Measurements from ENCODE around the gene MYEOV. TPM values are rescaled to one million over a fixed set of nuclear protein-coding genes. Genes with fewer than 3 reads are reported as not detected.

The MYEOV gene
- total RNA-seq, 1 experiment from 2014 or later: 1.4 TPM

DNA sequence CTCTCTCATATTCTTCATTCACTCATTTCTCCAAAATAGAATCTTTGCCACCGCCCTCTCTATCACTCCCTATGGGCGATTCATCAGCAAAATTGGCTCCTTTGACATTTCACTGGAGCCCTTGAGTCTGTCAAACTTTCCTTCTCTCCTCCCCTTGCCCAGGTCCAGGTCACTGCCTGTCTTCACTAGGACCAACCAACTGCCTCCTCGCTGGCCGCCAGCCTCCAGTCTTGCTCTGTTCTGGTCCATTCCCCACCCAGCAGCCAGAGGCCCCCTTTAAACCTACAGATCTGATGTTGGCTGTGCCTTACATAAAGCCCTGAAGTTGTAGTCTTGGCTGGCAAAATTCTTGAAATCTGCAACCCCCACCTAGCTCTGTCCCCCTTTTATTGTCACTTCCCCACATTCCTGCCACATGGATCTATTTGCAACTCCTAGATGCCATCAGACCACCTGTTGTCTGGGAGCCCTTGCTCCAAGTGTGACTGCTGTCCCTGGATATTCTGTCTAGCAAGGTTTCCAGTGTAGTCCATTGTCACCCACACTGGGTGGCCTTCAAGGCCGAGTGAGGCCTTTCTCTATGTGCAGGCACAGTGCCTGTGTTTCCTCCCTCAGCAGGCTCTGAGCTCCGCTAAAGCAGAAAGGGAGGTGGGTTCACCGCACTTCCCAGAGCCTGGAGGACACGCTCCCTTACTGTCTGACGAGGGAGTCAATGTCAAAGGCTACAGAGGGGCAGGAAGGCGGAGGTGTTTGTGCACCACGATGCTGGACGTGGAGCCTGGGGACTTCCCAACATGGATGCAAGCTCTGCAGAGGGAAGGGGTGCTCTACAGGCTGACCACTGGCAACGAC lies 25.5 kb downstream of the MYEOV start:
- TF ChIP-seq ZNF423 (CRISPR knock-in tag; IDR thresholded peaks at IDR 0.05) (no peak), KAT7 (CRISPR knock-in tag; IDR thresholded peaks at IDR 0.05; ENCODE audit: borderline replicate concordance) (no peak)
- TF ChIP-seq, protein P1, sequence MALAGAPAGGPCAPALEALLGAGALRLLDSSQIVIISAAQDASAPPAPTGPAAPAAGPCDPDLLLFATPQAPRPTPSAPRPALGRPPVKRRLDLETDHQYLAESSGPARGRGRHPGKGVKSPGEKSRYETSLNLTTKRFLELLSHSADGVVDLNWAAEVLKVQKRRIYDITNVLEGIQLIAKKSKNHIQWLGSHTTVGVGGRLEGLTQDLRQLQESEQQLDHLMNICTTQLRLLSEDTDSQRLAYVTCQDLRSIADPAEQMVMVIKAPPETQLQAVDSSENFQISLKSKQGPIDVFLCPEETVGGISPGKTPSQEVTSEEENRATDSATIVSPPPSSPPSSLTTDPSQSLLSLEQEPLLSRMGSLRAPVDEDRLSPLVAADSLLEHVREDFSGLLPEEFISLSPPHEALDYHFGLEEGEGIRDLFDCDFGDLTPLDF (CRISPR knock-in tag; IDR thresholded peaks at IDR 0.05): no peak
- H3K27me3 Mint-ChIP-seq (ENCODE audit: low read depth): no peaks in the 10 kb centered on the region
- no peaks in the 10 kb centered on the region for H3K9me3 Mint-ChIP-seq
- ATAC-seq (no peak), DNase-seq (ENCODE audit: low spot score) (no peak)
- no peaks in the 10 kb centered on the region for H3K4me1 Mint-ChIP-seq
- no peak overlapping the region for H3K4me3 Mint-ChIP-seq
- H3K27ac Mint-ChIP-seq: no peak overlapping the region
- ChIA-PET CTCF (no interaction called here), POLR2A (interaction anchor here (0.6 kb wide), 1 partner anchor 320 kb away, joined by 3 read pairs; no protein-coding TSS in a partner anchor)
- H3K36me3 Mint-ChIP-seq: no peaks in the 10 kb centered on the region

DNA sequence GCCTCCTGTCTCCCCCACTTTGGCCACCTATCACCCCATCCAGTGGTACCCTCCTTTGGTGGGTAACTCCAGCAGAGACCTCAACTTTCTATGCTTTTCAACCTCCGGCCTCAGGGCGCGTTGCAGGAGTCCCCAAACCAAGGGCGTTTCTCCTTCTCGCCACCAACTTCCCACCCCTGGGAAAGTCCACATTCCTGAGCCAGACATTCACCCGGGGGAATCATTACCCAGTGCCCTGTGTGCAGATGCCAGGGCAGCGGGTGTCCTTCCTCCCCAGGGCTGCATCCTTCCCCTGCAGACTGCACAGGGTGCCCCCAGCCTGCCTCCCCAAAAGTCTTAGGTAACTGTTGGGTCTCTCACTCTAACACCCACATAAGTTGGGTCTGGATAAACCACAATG lies 26.4 kb downstream of the MYEOV start:
- no peak for TF ChIP-seq NFATC4 (CRISPR knock-in tag; IDR thresholded peaks at IDR 0.05)
- TF ChIP-seq HMGA2 (CRISPR knock-in tag; IDR thresholded peaks at IDR 0.05): no peak
- no peak for TF ChIP-seq RELA (CRISPR knock-in tag; IDR thresholded peaks at IDR 0.05; ENCODE audit: borderline replicate concordance)
- no peak for TF ChIP-seq CREB1 (CRISPR knock-in tag; IDR thresholded peaks at IDR 0.05)
- TF ChIP-seq, protein P2, sequence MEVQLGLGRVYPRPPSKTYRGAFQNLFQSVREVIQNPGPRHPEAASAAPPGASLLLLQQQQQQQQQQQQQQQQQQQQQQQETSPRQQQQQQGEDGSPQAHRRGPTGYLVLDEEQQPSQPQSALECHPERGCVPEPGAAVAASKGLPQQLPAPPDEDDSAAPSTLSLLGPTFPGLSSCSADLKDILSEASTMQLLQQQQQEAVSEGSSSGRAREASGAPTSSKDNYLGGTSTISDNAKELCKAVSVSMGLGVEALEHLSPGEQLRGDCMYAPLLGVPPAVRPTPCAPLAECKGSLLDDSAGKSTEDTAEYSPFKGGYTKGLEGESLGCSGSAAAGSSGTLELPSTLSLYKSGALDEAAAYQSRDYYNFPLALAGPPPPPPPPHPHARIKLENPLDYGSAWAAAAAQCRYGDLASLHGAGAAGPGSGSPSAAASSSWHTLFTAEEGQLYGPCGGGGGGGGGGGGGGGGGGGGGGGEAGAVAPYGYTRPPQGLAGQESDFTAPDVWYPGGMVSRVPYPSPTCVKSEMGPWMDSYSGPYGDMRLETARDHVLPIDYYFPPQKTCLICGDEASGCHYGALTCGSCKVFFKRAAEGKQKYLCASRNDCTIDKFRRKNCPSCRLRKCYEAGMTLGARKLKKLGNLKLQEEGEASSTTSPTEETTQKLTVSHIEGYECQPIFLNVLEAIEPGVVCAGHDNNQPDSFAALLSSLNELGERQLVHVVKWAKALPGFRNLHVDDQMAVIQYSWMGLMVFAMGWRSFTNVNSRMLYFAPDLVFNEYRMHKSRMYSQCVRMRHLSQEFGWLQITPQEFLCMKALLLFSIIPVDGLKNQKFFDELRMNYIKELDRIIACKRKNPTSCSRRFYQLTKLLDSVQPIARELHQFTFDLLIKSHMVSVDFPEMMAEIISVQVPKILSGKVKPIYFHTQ (CRISPR knock-in tag; IDR thresholded peaks at IDR 0.05): no peak
- TF ChIP-seq GRHL2 (CRISPR knock-in tag; IDR thresholded peaks at IDR 0.05; ENCODE audit: insufficient replicate concordance, severe bottlenecking): no peak
- TF ChIP-seq GABPB1 (CRISPR knock-in tag; IDR thresholded peaks at IDR 0.05): no peak
- no peak for TF ChIP-seq ZNF671 (CRISPR knock-in tag; IDR thresholded peaks at IDR 0.05)
- TF ChIP-seq, protein P3, sequence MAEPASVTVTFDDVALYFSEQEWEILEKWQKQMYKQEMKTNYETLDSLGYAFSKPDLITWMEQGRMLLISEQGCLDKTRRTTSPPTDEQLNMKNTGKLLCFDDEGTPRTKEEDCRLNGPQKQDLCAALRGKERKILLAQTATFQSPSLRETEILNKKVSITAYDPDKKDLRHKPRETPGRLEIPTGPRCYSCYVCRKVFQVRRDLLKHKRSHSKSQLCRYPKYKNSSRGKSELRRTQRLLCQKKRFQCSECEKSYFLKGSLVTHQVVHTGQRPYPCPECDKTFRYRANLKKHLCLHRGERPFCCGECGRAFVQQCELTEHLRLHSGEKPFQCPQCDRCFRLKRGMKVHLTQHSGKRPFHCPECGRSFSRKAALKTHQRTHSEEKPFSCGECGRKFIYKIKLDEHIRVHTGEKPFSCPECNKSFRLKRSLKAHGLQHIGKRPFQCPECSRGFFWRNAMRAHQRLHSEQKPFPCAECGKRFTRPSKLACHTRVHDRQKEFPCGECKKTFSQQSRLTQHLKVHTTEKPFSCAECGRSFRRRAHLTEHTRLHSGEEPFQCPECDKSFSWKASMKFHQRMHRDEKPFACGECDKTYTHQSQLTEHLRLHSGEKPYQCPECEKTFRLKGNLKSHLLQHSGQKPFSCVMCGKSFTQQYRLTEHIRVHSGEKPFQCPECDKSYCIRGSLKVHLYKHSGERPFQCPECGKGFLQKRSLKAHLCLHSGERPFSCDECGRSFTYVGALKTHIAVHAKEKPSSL (CRISPR knock-in tag; conservative IDR thresholded peaks at IDR 0.05): no peak
- no peak for TF ChIP-seq SP1 (CRISPR knock-in tag; conservative IDR thresholded peaks at IDR 0.05)
- no peak for TF ChIP-seq SMAD3 (CRISPR knock-in tag; IDR thresholded peaks at IDR 0.05; ENCODE audit: borderline replicate concordance)
- no peak for TF ChIP-seq RORB (CRISPR knock-in tag; IDR thresholded peaks at IDR 0.05)
- TF ChIP-seq, protein P4, sequence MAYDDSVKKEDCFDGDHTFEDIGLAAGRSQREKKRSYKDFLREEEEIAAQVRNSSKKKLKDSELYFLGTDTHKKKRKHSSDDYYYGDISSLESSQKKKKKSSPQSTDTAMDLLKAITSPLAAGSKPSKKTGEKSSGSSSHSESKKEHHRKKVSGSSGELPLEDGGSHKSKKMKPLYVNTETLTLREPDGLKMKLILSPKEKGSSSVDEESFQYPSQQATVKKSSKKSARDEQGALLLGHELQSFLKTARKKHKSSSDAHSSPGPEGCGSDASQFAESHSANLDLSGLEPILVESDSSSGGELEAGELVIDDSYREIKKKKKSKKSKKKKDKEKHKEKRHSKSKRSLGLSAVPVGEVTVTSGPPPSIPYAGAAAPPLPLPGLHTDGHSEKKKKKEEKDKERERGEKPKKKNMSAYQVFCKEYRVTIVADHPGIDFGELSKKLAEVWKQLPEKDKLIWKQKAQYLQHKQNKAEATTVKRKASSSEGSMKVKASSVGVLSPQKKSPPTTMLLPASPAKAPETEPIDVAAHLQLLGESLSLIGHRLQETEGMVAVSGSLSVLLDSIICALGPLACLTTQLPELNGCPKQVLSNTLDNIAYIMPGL (CRISPR knock-in tag; IDR thresholded peaks at IDR 0.05): no peak
- TF ChIP-seq ZNF121 (CRISPR knock-in tag; IDR thresholded peaks at IDR 0.05): no peak
- no peak for TF ChIP-seq OVOL2 (CRISPR knock-in tag; IDR thresholded peaks at IDR 0.05; ENCODE audit: borderline replicate concordance)
- TF ChIP-seq, protein P5, sequence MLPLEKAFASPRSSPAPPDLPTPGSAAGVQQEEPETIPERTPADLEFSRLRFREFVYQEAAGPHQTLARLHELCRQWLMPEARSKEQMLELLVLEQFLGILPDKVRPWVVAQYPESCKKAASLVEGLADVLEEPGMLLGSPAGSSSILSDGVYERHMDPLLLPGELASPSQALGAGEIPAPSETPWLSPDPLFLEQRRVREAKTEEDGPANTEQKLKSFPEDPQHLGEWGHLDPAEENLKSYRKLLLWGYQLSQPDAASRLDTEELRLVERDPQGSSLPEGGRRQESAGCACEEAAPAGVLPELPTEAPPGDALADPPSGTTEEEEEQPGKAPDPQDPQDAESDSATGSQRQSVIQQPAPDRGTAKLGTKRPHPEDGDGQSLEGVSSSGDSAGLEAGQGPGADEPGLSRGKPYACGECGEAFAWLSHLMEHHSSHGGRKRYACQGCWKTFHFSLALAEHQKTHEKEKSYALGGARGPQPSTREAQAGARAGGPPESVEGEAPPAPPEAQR (CRISPR knock-in tag; IDR thresholded peaks at IDR 0.05): no peak
- no peak for TF ChIP-seq ELF4 (CRISPR knock-in tag; IDR thresholded peaks at IDR 0.05; ENCODE audit: low read depth)
- TF ChIP-seq, protein P6, sequence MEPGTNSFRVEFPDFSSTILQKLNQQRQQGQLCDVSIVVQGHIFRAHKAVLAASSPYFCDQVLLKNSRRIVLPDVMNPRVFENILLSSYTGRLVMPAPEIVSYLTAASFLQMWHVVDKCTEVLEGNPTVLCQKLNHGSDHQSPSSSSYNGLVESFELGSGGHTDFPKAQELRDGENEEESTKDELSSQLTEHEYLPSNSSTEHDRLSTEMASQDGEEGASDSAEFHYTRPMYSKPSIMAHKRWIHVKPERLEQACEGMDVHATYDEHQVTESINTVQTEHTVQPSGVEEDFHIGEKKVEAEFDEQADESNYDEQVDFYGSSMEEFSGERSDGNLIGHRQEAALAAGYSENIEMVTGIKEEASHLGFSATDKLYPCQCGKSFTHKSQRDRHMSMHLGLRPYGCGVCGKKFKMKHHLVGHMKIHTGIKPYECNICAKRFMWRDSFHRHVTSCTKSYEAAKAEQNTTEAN (CRISPR knock-in tag; IDR thresholded peaks at IDR 0.05): no peak
- no peak for TF ChIP-seq ZBTB21 (CRISPR knock-in tag; IDR thresholded peaks at IDR 0.05; ENCODE audit: borderline replicate concordance)
- ATAC-seq (no peak), DNase-seq (ENCODE audit: low spot score) (no peak)
- POLR2A ChIA-PET: interaction anchor here (0.6 kb wide), 1 partner anchor 319 kb away, joined by 3 read pairs; no protein-coding TSS in a partner anchor
- H3K36me3 Mint-ChIP-seq: no peaks in the 10 kb centered on the region
- CTCF ChIA-PET: no interaction called here
- H3K4me3 Mint-ChIP-seq: no peak overlapping the region
- H3K4me1 Mint-ChIP-seq: no peaks in the 10 kb centered on the region
- no peaks in the 10 kb centered on the region for H3K27me3 Mint-ChIP-seq (ENCODE audit: low read depth)
- no peaks in the 10 kb centered on the region for H3K9me3 Mint-ChIP-seq
- no peak overlapping the region for H3K27ac Mint-ChIP-seq

Measured in WTC11 (cell line).